ENCODE measurements around the gene P3R3URF.

Gene P3R3URF

GRCh38 chr1:46157916-46158311 is 18.4 kb downstream of the P3R3URF start:
- TF ChIP-seq CTCF (IDR thresholded peaks at IDR 0.05; ENCODE audit: unreplicated experiment in 3 of 3) = no peak
- H3K4me3 Mint-ChIP-seq = no peak overlapping the region
- no peaks in the 10 kb centered on the region for H3K4me1 Mint-ChIP-seq
- H3K27ac Mint-ChIP-seq = no peak overlapping the region
- H3K36me3 Mint-ChIP-seq (ENCODE audit: low read depth) = no peaks in the 10 kb centered on the region
- H3K27me3 Mint-ChIP-seq (ENCODE audit: low read depth) = no peaks in the 10 kb centered on the region
- H3K9me3 Mint-ChIP-seq = no peaks in the 10 kb centered on the region

GRCh38 chr1:46153732-46154131 is 22.6 kb downstream of the P3R3URF start:
- H3K27me3 Mint-ChIP-seq (ENCODE audit: low read depth) = no peaks in the 10 kb centered on the region
- no peaks in the 10 kb centered on the region for H3K9me3 Mint-ChIP-seq
- no peak overlapping the region for H3K4me3 Mint-ChIP-seq
- no peaks in the 10 kb centered on the region for H3K4me1 Mint-ChIP-seq
- no peaks in the 10 kb centered on the region for H3K36me3 Mint-ChIP-seq (ENCODE audit: low read depth)
- H3K27ac Mint-ChIP-seq = no peak overlapping the region
- no peak for TF ChIP-seq CTCF (IDR thresholded peaks at IDR 0.05; ENCODE audit: unreplicated experiment in 3 of 3)

- H3K36me3 Mint-ChIP-seq (ENCODE audit: low read depth) = no peaks in the 10 kb centered on the region
- no peak for TF ChIP-seq CTCF (IDR thresholded peaks at IDR 0.05; ENCODE audit: unreplicated experiment in 3 of 3)
- H3K4me1 Mint-ChIP-seq = no peaks in the 10 kb centered on the region
- H3K27me3 Mint-ChIP-seq (ENCODE audit: low read depth) = peaks cover 4% of the 10 kb centered on the region
- no peak overlapping the region for H3K4me3 Mint-ChIP-seq
- H3K27ac Mint-ChIP-seq = no peak overlapping the region
- H3K9me3 Mint-ChIP-seq = no peaks in the 10 kb centered on the region
Observed at GRCh38 chr1:46153228-46153627, 23.1 kb downstream of the P3R3URF start.

GRCh38 chr1:46152016-46152415 is 24.3 kb downstream of the P3R3URF start:
- H3K4me1 Mint-ChIP-seq = no peaks in the 10 kb centered on the region
- H3K36me3 Mint-ChIP-seq (ENCODE audit: low read depth) = no peaks in the 10 kb centered on the region
- TF ChIP-seq CTCF (IDR thresholded peaks at IDR 0.05; ENCODE audit: unreplicated experiment in 3 of 3) = no peak
- H3K27ac Mint-ChIP-seq = no peak overlapping the region
- peaks cover 6% of the 10 kb centered on the region for H3K27me3 Mint-ChIP-seq (ENCODE audit: low read depth)
- no peak overlapping the region for H3K4me3 Mint-ChIP-seq
- H3K9me3 Mint-ChIP-seq = no peaks in the 10 kb centered on the region

- H3K4me3 Mint-ChIP-seq = no peak overlapping the region
- H3K36me3 Mint-ChIP-seq (ENCODE audit: low read depth) = no peaks in the 10 kb centered on the region
- TF ChIP-seq CTCF (IDR thresholded peaks at IDR 0.05; ENCODE audit: unreplicated experiment in 3 of 3) = no peak
- H3K4me1 Mint-ChIP-seq = no peaks in the 10 kb centered on the region
- no peak overlapping the region for H3K27ac Mint-ChIP-seq
- H3K9me3 Mint-ChIP-seq = no peaks in the 10 kb centered on the region
- peaks cover 6% of the 10 kb centered on the region for H3K27me3 Mint-ChIP-seq (ENCODE audit: low read depth)
Observed at GRCh38 chr1:46150085-46150484, 26.2 kb downstream of the P3R3URF start.

GRCh38 chr1:46148318-46148717 is 28.0 kb downstream of the P3R3URF start:
- no peaks in the 10 kb centered on the region for H3K36me3 Mint-ChIP-seq (ENCODE audit: low read depth)
- TF ChIP-seq CTCF (IDR thresholded peaks at IDR 0.05; ENCODE audit: unreplicated experiment in 3 of 3) = no peak
- H3K9me3 Mint-ChIP-seq = no peaks in the 10 kb centered on the region
- H3K27ac Mint-ChIP-seq = no peak overlapping the region
- no peak overlapping the region for H3K4me3 Mint-ChIP-seq
- peaks cover 6% of the 10 kb centered on the region for H3K27me3 Mint-ChIP-seq (ENCODE audit: low read depth)
- H3K4me1 Mint-ChIP-seq = no peaks in the 10 kb centered on the region
